HepG2 (cell line): ENCODE data around the gene PTCD3. TPM values are rescaled to one million over a fixed set of nuclear protein-coding genes. Genes with fewer than 3 reads are reported as not detected.

Experiments used
- ATAC-seq: fragments of 200-7000 bp; cut with Tn5 transposase; 3 replicates; pipeline ENCODE4 v1.9.1; 2020; ENCODE audit warnings: mild to moderate bottlenecking, moderate library complexity
- BruUV-seq: library from RNA; stranded (reverse); fragments of 400-500 nt; replicated peaks from 2 replicates; lab custom pipeline; 2021; lab: Mats Ljungman, UMichigan
- CTCF ChIA-PET: fragments of 300-600 bp; formaldehyde crosslinking; extraction: SDS; loops from one replicate; lab custom pipeline; 2021; ENCODE audit warnings: low total read pairs, inconsistent platforms, low intra/inter-chr PET ratio; lab: Yijun Ruan, JAX
- POLR2A ChIA-PET: fragments of 350-600 bp; sonication (Branson Sonifier 250); formaldehyde crosslinking; loops from one replicate; lab custom pipeline; 2020; ENCODE audit warnings: antibody characterized with exemption, inconsistent platforms; lab: Yijun Ruan, JAX
- DNase-seq: peaks from one replicate; pipeline ENCODE4 v3.0.0-alpha.2; 2015; ENCODE audit warnings: low spot score
- FAIRE-seq: peaks from 3 replicates; lab custom pipeline; 2011; peaks lifted over from hg19 to GRCh38; lab: Jason Lieb, UNC
- H2AFZ ChIP-seq: one replicate; pipeline ENCODE4 v1.6.1; 2011; ENCODE audit warnings: low read length, inconsistent platforms
- H3K27ac ChIP-seq: fragments of 300-600 bp; 3 replicates; pipeline ENCODE4 v1.8.0; 2011; ENCODE audit warnings: mixed run types, mild to moderate bottlenecking, mixed read lengths, low read length, inconsistent platforms; ENCODE audit not compliant: insufficient read depth; ENCODE audit errors: extremely low read length
- H3K27me3 ChIP-seq, 2 experiments: fragments of 200-600 bp in 1 of 2; 2 replicates in 1 of 2; 3 replicates in 1 of 2; pipeline versions ENCODE4 v1.6.0 to v1.8.0; 2011; ENCODE audit warnings: low read length in 2 of 2, mild to moderate bottlenecking in 2 of 2, moderate library complexity in 2 of 2, inconsistent platforms in 1 of 2; ENCODE audit not compliant: insufficient read depth in 2 of 2, control insufficient read depth in 1 of 2
- H3K36me3 ChIP-seq, 2 experiments: fragments of 200-600 bp in 1 of 2; replicated peaks in 1 of 2; 2 replicates in 1 of 2; 3 replicates in 1 of 2; pipeline versions ENCODE4 v1.5.1 to v1.8.0; 2011; ENCODE audit warnings: low read length in 2 of 2, inconsistent platforms in 1 of 2; ENCODE audit not compliant: insufficient read depth in 2 of 2, control insufficient read depth in 1 of 2
- H3K4me1 ChIP-seq: 2 replicates; pipeline ENCODE4 v1.5.1; 2012; ENCODE audit warnings: low read length, inconsistent platforms; ENCODE audit not compliant: insufficient read depth
- H3K4me2 ChIP-seq: 2 replicates; pipeline ENCODE4 v1.6.0; 2011; ENCODE audit warnings: low read depth, low read length, inconsistent platforms
- H3K4me3 ChIP-seq, 3 experiments: fragments of 200-600 bp in 1 of 3; sonication (generic), shearing (Covaris generic) in 1 of 3; replicated peaks in 1 of 3; 2 replicates each; pipeline ENCODE4 v1.5.1; 2011 to 2016; ENCODE audit warnings: low read length in 3 of 3, inconsistent platforms in 2 of 3, low read depth in 2 of 3, mild to moderate bottlenecking in 2 of 3, control low read depth in 1 of 3, mixed read lengths in 1 of 3; ENCODE audit not compliant: insufficient read depth in 1 of 3
- H3K79me2 ChIP-seq: one replicate; pipeline ENCODE4 v1.6.1; 2011; ENCODE audit warnings: low read length, inconsistent platforms; ENCODE audit not compliant: insufficient read depth
- H3K9ac ChIP-seq: 2 replicates; pipeline ENCODE4 v1.6.0; 2011; ENCODE audit warnings: mild to moderate bottlenecking, low read depth, low read length, inconsistent platforms; ENCODE audit not compliant: insufficient read depth
- H3K9me3 ChIP-seq: 2 replicates; pipeline ENCODE4 v1.5.1; 2012; ENCODE audit warnings: mild to moderate bottlenecking, low read length
- H4K20me1 ChIP-seq: 2 replicates; pipeline ENCODE4 v1.6.0; 2011; ENCODE audit warnings: inconsistent platforms, mild to moderate bottlenecking, low read length, moderate library complexity; ENCODE audit not compliant: insufficient read depth
- CBFB ChIP-seq: sonication (generic); formaldehyde crosslinking; IDR thresholded peaks from 2 replicates; pipeline ENCODE4 v1.4.0; 2020; ENCODE audit warnings: missing genetic modification reagents
- NFYB ChIP-seq: sonication (generic); formaldehyde crosslinking; IDR thresholded peaks from 2 replicates; pipeline ENCODE4 v1.4.0; 2020; ENCODE audit warnings: missing genetic modification reagents
- TGIF2 ChIP-seq: IDR thresholded peaks from 2 replicates; pipeline ENCODE4 v1.6.1; 2016; ENCODE audit warnings: control low read depth, missing compliant biosample characterization
- YEATS4 ChIP-seq: sonication (generic); formaldehyde crosslinking; IDR thresholded peaks from 2 replicates; pipeline ENCODE4 v1.4.0; 2020; ENCODE audit warnings: missing genetic modification reagents, borderline replicate concordance
- ZEB1 ChIP-seq: IDR thresholded peaks from 2 replicates; pipeline ENCODE4 v1.6.1; 2012; ENCODE audit warnings: mild to moderate bottlenecking, low read depth, inconsistent platforms; ENCODE audit not compliant: insufficient replicate concordance
- ZFP36L1 ChIP-seq: sonication (generic); formaldehyde crosslinking; IDR thresholded peaks from 2 replicates; pipeline ENCODE4 v1.8.0; 2022; ENCODE audit warnings: mild to moderate bottlenecking, missing genetic modification reagents, moderate library complexity
- ZFP37 ChIP-seq: sonication (generic); formaldehyde crosslinking; IDR thresholded peaks from 2 replicates; pipeline ENCODE4 v1.4.0; 2020; ENCODE audit warnings: missing genetic modification reagents, borderline replicate concordance
- ZNF10 ChIP-seq: sonication (generic); formaldehyde crosslinking; IDR thresholded peaks from 2 replicates; pipeline ENCODE4 v1.4.0; 2020; ENCODE audit warnings: mild to moderate bottlenecking, low read depth, missing genetic modification reagents, borderline replicate concordance
- ZNF180 ChIP-seq: sonication (generic); formaldehyde crosslinking; IDR thresholded peaks from 2 replicates; pipeline ENCODE4 v1.4.0; 2020; ENCODE audit warnings: low read depth, missing genetic modification reagents, borderline replicate concordance
- ZNF317 ChIP-seq: sonication (generic); formaldehyde crosslinking; IDR thresholded peaks from 2 replicates; pipeline ENCODE4 v1.5.0; 2020; ENCODE audit warnings: mild to moderate bottlenecking, missing genetic modification reagents
- ZNF335 ChIP-seq: sonication (generic); formaldehyde crosslinking; IDR thresholded peaks from 2 replicates; pipeline ENCODE4 v1.4.0; 2020; ENCODE audit warnings: missing genetic modification reagents
- ZNF616 ChIP-seq: sonication (generic); formaldehyde crosslinking; IDR thresholded peaks from 2 replicates; pipeline ENCODE4 v1.5.0; 2020; ENCODE audit warnings: low read depth, mild to moderate bottlenecking, missing genetic modification reagents
- WGBS: methylation state at CpG from one replicate; pipeline ENCODE4 v1.1.6; 2017; ENCODE audit warnings: low lambda C conversion rate; 5-methylcytosine and 5-hydroxymethylcytosine counted together
- in situ Hi-C: cut with HindIII; loops from 2 replicates; pipeline ENCODE4 v1.10.0; 2017; ENCODE audit warnings: low pct_unique_long_range_greater_than_20kb; ENCODE audit not compliant: extremely low pct_ligation_motif_present
- intact Hi-C: fragments of 100-400 bp; cut with micrococcal nuclease; formaldehyde crosslinking; loops from one replicate; pipeline ENCODE4 v1.10.0; 2022; ENCODE audit not compliant: unreplicated experiment
- polyA plus RNA-seq, 8 experiments: library from polyadenylated mRNA; depleted of rRNA in 3 of 8; stranded (reverse) in 7 of 8; unstranded in 1 of 8; fragments of >200 nt; fragmentation: Illumina TruSeq in 4 of 8; extraction: Trizol in 4 of 8; gene quantifications; 2 replicates each; pipeline versions ENCODE4 v1.2.1 to v1.2.3, GENCODE V29; 2011 to 2016; ENCODE audit warnings: low read depth in 4 of 8, missing spikeins in 1 of 8, mixed read lengths in 1 of 8; ENCODE audit not compliant: insufficient read depth in 1 of 8
- total RNA-seq, 5 experiments: library from RNA; depleted of rRNA; stranded (reverse); fragments of >200 nt; fragmentation: Illumina TruSeq; extraction: Trizol; gene quantifications; 2 replicates each; pipeline ENCODE4 v1.2.3, GENCODE V29; 2016; ENCODE audit warnings: low read depth in 1 of 5
- TF ChIP-seq, protein P1 (sequence below): sonication (generic); formaldehyde crosslinking; IDR thresholded peaks from 2 replicates; pipeline ENCODE4 v1.4.0; 2020; ENCODE audit warnings: missing genetic modification reagents, low read depth, mild to moderate bottlenecking, borderline replicate concordance
- TF ChIP-seq, protein P2 (sequence below): sonication (generic); formaldehyde crosslinking; IDR thresholded peaks from 2 replicates; pipeline ENCODE4 v1.5.1; 2020; ENCODE audit warnings: missing genetic modification reagents, mild to moderate bottlenecking, borderline replicate concordance
- TF ChIP-seq, protein P3 (sequence below): sonication (generic); formaldehyde crosslinking; IDR thresholded peaks from 2 replicates; pipeline ENCODE4 v1.5.0; 2020; ENCODE audit warnings: mild to moderate bottlenecking, missing genetic modification reagents
- TF ChIP-seq, protein P4 (sequence below): sonication (generic); formaldehyde crosslinking; IDR thresholded peaks from 2 replicates; pipeline ENCODE4 v1.4.0; 2020; ENCODE audit warnings: mild to moderate bottlenecking, missing genetic modification reagents
- TF ChIP-seq, protein P5 (sequence below): sonication (generic); formaldehyde crosslinking; IDR thresholded peaks from 2 replicates; pipeline ENCODE4 v1.8.0; 2023; ENCODE audit warnings: mild to moderate bottlenecking, missing genetic modification reagents

Gene PTCD3
- total and polyA plus RNA-seq, 2 of the 13 experiments (the other 11 are each of a cell fraction or from before 2014, with no cell fraction given), result 124 to 309 TPM

DNA sequence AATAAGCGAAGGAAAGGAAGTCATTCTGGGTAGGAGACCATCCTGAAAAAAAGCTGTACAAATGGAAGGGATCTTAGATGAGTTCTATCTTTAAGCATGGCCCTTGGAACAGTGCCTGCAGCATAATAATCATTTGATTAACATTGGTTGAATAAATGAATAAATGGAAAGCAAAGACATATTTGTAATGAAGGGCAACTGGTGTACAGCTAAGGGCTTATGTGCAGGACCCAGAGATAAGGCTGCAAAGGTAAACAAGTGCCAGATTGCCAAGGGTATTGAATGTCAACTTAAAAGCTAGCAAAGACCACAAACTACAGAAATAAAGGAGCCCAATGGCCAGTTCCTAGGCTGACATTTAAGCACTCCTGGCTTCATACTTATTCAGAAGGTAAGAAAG lies 69.8 kb downstream of the PTCD3 start:
- H3K36me3 ChIP-seq, result peaks cover 19 to 77% of the 10 kb centered on the region in 2 experiments
- POLR2A ChIA-PET, result no interaction called here
- H3K9me3 ChIP-seq, result no peaks in the 10 kb centered on the region
- intact Hi-C loops (no loop called here), in situ Hi-C loops (no loop called here)
- WGBS, result 96% methylated on average over 1 of the region's 1 CpG
- H3K27me3 ChIP-seq, result no peaks in the 10 kb centered on the region
- 0 out of 2 replicates have a peak, but pooled peaks cover 3% of the 10 kb centered on the region for H4K20me1 ChIP-seq
- H3K79me2 ChIP-seq, result peaks cover 2% of the 10 kb centered on the region
- H3K4me3 ChIP-seq, result no peak overlapping the region
- CTCF ChIA-PET, result no interaction called here
- ATAC-seq, result no peak
- TF ChIP-seq NFYB (CRISPR knock-in tag) (no peak), YEATS4 (no peak), CBFB (CRISPR knock-in tag) (no peak), TGIF2 (CRISPR knock-in tag) (no peak), ZNF10 (CRISPR knock-in tag) (no peak), ZNF317 (CRISPR knock-in tag) (no peak), ZNF335 (CRISPR knock-in tag) (no peak), ZNF616 (CRISPR knock-in tag) (no peak), ZNF180 (CRISPR knock-in tag) (no peak), ZFP37 (CRISPR knock-in tag) (no peak), ZEB1 (no peak), ZFP36L1 (CRISPR knock-in tag) (no peak)
- TF ChIP-seq, protein P1, sequence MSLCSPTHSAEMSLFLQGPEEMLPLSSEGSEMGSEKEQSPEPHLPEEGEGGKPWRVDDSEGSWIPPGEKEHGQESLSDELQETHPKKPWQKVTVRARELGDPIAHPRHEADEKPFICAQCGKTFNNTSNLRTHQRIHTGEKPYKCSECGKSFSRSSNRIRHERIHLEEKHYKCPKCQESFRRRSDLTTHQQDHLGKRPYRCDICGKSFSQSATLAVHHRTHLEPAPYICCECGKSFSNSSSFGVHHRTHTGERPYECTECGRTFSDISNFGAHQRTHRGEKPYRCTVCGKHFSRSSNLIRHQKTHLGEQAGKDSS (CRISPR knock-in tag), result no peak
- TF ChIP-seq, protein P2, sequence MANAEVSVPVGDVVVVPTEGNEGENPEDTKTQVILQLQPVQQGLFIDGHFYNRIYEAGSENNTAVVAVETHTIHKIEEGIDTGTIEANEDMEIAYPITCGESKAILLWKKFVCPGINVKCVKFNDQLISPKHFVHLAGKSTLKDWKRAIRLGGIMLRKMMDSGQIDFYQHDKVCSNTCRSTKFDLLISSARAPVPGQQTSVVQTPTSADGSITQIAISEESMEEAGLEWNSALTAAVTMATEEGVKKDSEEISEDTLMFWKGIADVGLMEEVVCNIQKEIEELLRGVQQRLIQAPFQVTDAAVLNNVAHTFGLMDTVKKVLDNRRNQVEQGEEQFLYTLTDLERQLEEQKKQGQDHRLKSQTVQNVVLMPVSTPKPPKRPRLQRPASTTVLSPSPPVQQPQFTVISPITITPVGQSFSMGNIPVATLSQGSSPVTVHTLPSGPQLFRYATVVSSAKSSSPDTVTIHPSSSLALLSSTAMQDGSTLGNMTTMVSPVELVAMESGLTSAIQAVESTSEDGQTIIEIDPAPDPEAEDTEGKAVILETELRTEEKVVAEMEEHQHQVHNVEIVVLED (CRISPR knock-in tag), result no peak
- TF ChIP-seq, protein P3, sequence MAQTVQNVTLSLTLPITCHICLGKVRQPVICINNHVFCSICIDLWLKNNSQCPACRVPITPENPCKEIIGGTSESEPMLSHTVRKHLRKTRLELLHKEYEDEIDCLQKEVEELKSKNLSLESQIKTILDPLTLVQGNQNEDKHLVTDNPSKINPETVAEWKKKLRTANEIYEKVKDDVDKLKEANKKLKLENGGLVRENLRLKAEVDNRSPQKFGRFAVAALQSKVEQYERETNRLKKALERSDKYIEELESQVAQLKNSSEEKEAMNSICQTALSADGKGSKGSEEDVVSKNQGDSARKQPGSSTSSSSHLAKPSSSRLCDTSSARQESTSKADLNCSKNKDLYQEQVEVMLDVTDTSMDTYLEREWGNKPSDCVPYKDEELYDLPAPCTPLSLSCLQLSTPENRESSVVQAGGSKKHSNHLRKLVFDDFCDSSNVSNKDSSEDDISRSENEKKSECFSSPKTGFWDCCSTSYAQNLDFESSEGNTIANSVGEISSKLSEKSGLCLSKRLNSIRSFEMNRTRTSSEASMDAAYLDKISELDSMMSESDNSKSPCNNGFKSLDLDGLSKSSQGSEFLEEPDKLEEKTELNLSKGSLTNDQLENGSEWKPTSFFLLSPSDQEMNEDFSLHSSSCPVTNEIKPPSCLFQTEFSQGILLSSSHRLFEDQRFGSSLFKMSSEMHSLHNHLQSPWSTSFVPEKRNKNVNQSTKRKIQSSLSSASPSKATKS, result no peak
- TF ChIP-seq, protein P4, sequence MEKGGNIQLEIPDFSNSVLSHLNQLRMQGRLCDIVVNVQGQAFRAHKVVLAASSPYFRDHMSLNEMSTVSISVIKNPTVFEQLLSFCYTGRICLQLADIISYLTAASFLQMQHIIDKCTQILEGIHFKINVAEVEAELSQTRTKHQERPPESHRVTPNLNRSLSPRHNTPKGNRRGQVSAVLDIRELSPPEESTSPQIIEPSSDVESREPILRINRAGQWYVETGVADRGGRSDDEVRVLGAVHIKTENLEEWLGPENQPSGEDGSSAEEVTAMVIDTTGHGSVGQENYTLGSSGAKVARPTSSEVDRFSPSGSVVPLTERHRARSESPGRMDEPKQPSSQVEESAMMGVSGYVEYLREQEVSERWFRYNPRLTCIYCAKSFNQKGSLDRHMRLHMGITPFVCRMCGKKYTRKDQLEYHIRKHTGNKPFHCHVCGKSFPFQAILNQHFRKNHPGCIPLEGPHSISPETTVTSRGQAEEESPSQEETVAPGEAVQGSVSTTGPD, result no peak
- TF ChIP-seq, protein P5, sequence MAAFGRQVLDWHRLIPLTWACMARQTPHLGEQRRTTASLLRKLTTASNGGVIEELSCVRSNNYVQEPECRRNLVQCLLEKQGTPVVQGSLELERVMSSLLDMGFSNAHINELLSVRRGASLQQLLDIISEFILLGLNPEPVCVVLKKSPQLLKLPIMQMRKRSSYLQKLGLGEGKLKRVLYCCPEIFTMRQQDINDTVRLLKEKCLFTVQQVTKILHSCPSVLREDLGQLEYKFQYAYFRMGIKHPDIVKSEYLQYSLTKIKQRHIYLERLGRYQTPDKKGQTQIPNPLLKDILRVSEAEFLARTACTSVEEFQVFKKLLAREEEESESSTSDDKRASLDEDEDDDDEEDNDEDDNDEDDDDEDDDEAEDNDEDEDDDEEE (CRISPR knock-in tag), result no peak
- TF ChIP-seq, all 625 proteins: peak for 0
- Histone ChIP-seq H3K4me1 (peaks cover 5% of the 10 kb centered on the region; the same call in 1 of the 2 replicates), H3K27ac (no peak overlapping the region), H3K4me2 (no peak overlapping the region), H2AFZ (no peak overlapping the region), H3K9ac (no peak overlapping the region)
- DNase-seq (no peak), FAIRE-seq (no peak)
- no TSS peak for BruUV-seq
